Measurements from ENCODE around the gene MCEMP1. TPM values are rescaled to one million over a fixed set of nuclear protein-coding genes. Genes with fewer than 3 reads are reported as not detected.

The MCEMP1 gene
- total RNA-seq, 1 experiment from 2014 or later = not detected

DNA sequence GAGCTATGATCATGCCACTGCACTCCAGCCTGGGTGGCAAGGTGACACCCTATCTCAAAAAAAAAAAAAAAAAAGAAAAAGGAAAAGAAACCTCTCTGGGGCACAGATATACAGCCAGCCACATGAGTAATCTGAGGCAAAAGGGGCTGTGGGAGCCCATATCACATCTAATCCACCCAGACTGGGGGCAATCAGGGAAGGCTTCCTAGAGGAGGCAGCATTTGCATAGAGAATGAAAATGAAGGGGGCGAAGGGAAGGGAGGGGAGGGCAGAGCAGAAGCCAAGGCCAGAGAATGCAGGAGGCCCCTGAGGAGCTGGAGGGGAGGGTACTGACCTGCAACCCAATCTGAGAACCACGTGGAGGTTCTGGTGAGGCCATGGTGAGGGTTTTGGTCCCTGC lies 26.7 kb upstream of the MCEMP1 start:
- peaks cover 12% of the 10 kb centered on the region for H3K36me3 Mint-ChIP-seq (ENCODE audit: insufficient read depth, unreplicated experiment)
- BruUV-seq (replicated peaks) = no TSS peak
- H3K9me3 Mint-ChIP-seq (ENCODE audit: low read depth, unreplicated experiment) = no peaks in the 10 kb centered on the region
- H3K27ac Mint-ChIP-seq (ENCODE audit: unreplicated experiment) = no peak overlapping the region
- DNase-seq = no peak
- H3K27me3 Mint-ChIP-seq (ENCODE audit: unreplicated experiment) = no peaks in the 10 kb centered on the region
- TF ChIP-seq, protein P1, sequence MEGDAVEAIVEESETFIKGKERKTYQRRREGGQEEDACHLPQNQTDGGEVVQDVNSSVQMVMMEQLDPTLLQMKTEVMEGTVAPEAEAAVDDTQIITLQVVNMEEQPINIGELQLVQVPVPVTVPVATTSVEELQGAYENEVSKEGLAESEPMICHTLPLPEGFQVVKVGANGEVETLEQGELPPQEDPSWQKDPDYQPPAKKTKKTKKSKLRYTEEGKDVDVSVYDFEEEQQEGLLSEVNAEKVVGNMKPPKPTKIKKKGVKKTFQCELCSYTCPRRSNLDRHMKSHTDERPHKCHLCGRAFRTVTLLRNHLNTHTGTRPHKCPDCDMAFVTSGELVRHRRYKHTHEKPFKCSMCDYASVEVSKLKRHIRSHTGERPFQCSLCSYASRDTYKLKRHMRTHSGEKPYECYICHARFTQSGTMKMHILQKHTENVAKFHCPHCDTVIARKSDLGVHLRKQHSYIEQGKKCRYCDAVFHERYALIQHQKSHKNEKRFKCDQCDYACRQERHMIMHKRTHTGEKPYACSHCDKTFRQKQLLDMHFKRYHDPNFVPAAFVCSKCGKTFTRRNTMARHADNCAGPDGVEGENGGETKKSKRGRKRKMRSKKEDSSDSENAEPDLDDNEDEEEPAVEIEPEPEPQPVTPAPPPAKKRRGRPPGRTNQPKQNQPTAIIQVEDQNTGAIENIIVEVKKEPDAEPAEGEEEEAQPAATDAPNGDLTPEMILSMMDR (IDR thresholded peaks at IDR 0.05; ENCODE audit: unreplicated experiment) = no peak
- H3K4me3 Mint-ChIP-seq (ENCODE audit: low read depth, unreplicated experiment) = no peak overlapping the region
- CTCF ChIA-PET = interaction anchor here (1.3 kb wide), 1 partner anchor 31 kb away, joined by 6 read pairs; the partner anchor contains the start of gene TRAPPC5
- H3K4me1 Mint-ChIP-seq (ENCODE audit: low read depth, unreplicated experiment) = peaks cover 14% of the 10 kb centered on the region
- intact Hi-C loops (cut with micrococcal nuclease; ENCODE audit: unreplicated experiment) = no loop called here

DNA sequence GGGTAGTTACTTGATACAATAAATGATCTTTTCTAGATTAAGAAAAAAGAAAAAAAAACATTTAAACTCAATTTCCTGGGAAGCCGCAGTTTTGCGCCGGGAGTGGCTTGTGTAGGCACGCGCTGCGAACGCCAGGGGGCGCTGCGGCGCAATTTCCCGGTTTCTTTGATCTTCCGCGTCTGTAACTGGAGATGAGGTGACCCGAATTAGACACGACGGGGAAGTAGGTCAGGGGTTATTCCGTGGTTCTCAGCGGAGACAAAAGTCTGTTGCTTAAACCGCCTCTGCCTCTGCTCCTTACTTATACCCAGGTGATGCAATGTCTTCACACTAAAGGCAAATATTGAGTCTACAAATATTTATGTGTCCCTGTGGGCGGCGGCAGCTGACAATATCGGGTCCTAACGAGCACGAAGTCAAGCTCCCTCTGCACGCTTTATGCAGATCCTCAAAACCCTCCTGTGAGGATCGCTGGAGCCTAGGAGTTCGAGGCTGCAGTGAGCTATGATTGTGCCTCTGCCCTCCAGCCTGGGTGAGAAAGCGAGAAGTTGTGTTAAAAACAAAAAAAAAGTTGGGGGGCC lies 24.7 kb upstream of the MCEMP1 start:
- DNase-seq = peak; percentile 83
- no TSS peak for BruUV-seq (replicated peaks)
- Mint-ChIP-seq H3K4me1 (ENCODE audit: low read depth, unreplicated experiment) (peaks cover 14% of the 10 kb centered on the region), H3K9me3 (ENCODE audit: low read depth, unreplicated experiment) (no peaks in the 10 kb centered on the region), H3K36me3 (ENCODE audit: insufficient read depth, unreplicated experiment) (peaks cover 12% of the 10 kb centered on the region), H3K27ac (ENCODE audit: unreplicated experiment) (peak overlapping the region; percentile 63), H3K4me3 (ENCODE audit: low read depth, unreplicated experiment) (peak overlapping the region; percentile 24), H3K27me3 (ENCODE audit: unreplicated experiment) (no peaks in the 10 kb centered on the region)
- intact Hi-C loops (cut with micrococcal nuclease; ENCODE audit: unreplicated experiment) = no loop called here
- CTCF ChIA-PET = interaction anchor here (0.5 to 1.1 kb wide), 5 partner anchors 30 to 298 kb away, joined by 3 to 4 read pairs (median 3); no protein-coding TSS in a partner anchor
- TF ChIP-seq, protein P1 (IDR thresholded peaks at IDR 0.05; ENCODE audit: unreplicated experiment) = peak; percentile 81

DNA sequence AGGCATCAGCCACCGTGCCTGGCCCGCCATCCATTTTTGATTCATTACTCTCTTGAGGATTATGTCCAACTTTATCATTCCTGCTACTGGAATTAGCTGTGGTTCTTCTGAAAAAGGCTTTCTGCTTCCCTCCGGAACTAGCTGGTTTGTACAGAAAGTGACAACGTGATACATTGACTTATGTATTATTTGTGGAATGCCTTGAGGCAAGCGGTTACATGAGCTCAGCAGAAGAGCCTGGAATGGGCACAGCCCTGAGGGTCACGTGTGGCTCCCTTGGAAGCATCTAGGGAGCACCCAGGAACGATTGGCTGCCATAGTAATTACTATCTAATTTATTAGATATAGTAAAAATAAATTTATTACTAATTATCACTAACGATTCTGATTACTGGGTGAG lies 22.5 kb upstream of the MCEMP1 start:
- CTCF ChIA-PET = no interaction called here
- BruUV-seq (replicated peaks) = no TSS peak

DNA sequence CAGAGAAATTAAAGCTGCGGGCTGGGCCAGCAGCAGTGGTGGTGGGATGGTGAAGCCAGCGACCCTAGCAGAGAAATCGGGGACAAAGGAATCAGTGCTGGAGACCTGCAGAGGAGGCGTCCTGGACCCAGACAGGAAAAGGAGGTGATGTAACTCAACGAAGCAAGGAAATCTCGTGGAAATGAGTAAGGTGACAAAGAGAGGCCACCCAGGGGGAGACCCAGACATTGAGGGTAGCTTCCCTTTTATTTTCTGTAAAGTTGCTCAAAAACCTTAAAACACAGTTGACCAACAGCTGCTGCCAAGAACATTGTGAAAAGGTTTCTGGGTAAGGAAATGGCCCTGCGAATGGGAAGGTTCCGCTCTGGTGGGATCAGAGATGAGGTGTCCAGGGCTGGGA lies 21.3 kb upstream of the MCEMP1 start:
- CTCF ChIA-PET = no interaction called here
- intact Hi-C loops (cut with micrococcal nuclease; ENCODE audit: unreplicated experiment) = no loop called here
- no peak overlapping the region for H3K27ac Mint-ChIP-seq (ENCODE audit: unreplicated experiment)
- H3K4me3 Mint-ChIP-seq (ENCODE audit: low read depth, unreplicated experiment) = no peak overlapping the region
- peaks cover 14% of the 10 kb centered on the region for H3K4me1 Mint-ChIP-seq (ENCODE audit: low read depth, unreplicated experiment)
- no peaks in the 10 kb centered on the region for H3K9me3 Mint-ChIP-seq (ENCODE audit: low read depth, unreplicated experiment)
- no peak for DNase-seq
- H3K36me3 Mint-ChIP-seq (ENCODE audit: insufficient read depth, unreplicated experiment) = peaks cover 12% of the 10 kb centered on the region
- TF ChIP-seq, protein P1 (IDR thresholded peaks at IDR 0.05; ENCODE audit: unreplicated experiment) = no peak
- BruUV-seq (replicated peaks) = no TSS peak
- H3K27me3 Mint-ChIP-seq (ENCODE audit: unreplicated experiment) = no peaks in the 10 kb centered on the region

More for the DNA sequence above, 22.5 kb upstream of the MCEMP1 start:
- DNase-seq = no peak
- TF ChIP-seq, protein P1 (IDR thresholded peaks at IDR 0.05; ENCODE audit: unreplicated experiment) = no peak
- Mint-ChIP-seq H3K9me3 (ENCODE audit: low read depth, unreplicated experiment) (no peaks in the 10 kb centered on the region), H3K4me1 (ENCODE audit: low read depth, unreplicated experiment) (peaks cover 14% of the 10 kb centered on the region), H3K27me3 (ENCODE audit: unreplicated experiment) (no peaks in the 10 kb centered on the region), H3K27ac (ENCODE audit: unreplicated experiment) (no peak overlapping the region), H3K4me3 (ENCODE audit: low read depth, unreplicated experiment) (no peak overlapping the region), H3K36me3 (ENCODE audit: insufficient read depth, unreplicated experiment) (peaks cover 12% of the 10 kb centered on the region)
- intact Hi-C loops (cut with micrococcal nuclease; ENCODE audit: unreplicated experiment) = no loop called here
